ENCODE data around the gene ZNF12. TPM values are rescaled to one million over a fixed set of nuclear protein-coding genes. Genes with fewer than 3 reads are reported as not detected.

The ZNF12 gene
- total and polyA plus RNA-seq, 10 of the 15 experiments (the other 5 are each of a cell fraction or from before 2014, with no cell fraction given) = 6.7 to 38.1 (median 14.4) TPM

DNA sequence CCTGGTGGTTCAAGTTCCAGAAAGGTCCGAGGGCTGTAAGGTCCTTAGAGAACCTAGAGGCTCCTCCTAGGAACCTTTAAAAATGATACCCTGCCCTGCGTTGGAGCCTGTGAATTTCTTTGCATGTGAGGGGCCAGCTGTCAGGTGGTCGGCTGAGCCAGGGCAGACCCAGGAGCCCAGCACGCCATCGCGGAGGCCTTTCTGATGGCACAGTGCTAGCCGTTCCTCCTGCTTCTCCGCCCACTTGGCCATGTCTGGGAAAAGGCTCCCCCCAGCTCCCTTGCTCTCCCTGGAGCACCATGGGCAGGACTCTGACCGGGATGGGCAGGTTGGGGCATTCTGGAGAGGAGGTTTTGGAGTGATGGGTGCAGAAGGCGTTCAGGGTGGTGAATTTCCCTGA lies 62.0 kb downstream of the ZNF12 start:
- intact Hi-C loops (cut with micrococcal nuclease; ENCODE audit: unreplicated experiment) = no loop called here
- Histone ChIP-seq H3K27me3 (replicated peaks in 1 of 2; ENCODE audit: control insufficient read depth in 2 of 2, insufficient read depth in 2 of 2, low read length in 1 of 2) (no peaks in the 10 kb centered on the region), H3K27ac (ENCODE audit: control insufficient read depth, insufficient read depth) (no peak overlapping the region), H3K9ac (ENCODE audit: control insufficient read depth, insufficient read depth, low read length) (no peak overlapping the region), H3K4me1 (ENCODE audit: control insufficient read depth, insufficient read depth, low read length) (no peaks in the 10 kb centered on the region), H4K20me1 (ENCODE audit: control insufficient read depth, insufficient read depth) (no peaks in the 10 kb centered on the region), H3K4me3 (no peak overlapping the region), H3K79me2 (ENCODE audit: control insufficient read depth, insufficient read depth, low read length) (no peaks in the 10 kb centered on the region), H2AFZ (ENCODE audit: control insufficient read depth, low read depth, low read length) (no peak overlapping the region), H3K4me2 (ENCODE audit: control insufficient read depth, insufficient read depth) (no peak overlapping the region), H3K36me3 (ENCODE audit: control insufficient read depth in 2 of 2, insufficient read depth in 2 of 2, low read length in 1 of 2) (peaks cover 5 to 42% of the 10 kb centered on the region in 2 experiments), H3K9me3 (replicated peaks; ENCODE audit: control insufficient read depth, insufficient read depth, low read length) (no peaks in the 10 kb centered on the region; the same call in 2 of the 3 replicates)
- ChIA-PET RAD21 (ENCODE audit: unreplicated experiment) (no interaction called here), POLR2A (no interaction called here), SMC1A (ENCODE audit: uncharacterized antibody, unreplicated experiment) (no interaction called here), CTCF (no interaction called here)
- no peak for DNase-seq (ENCODE audit: low read depth, low spot score)
- in situ Hi-C loops (cut with MboI) = no loop called here
- no TSS peak for BruUV-seq (replicated peaks)
- 92% methylated on average over 9 of the region's 10 CpGs for WGBS (ENCODE audit: insufficient coverage, insufficient replicate concordance, low lambda C conversion rate, missing lambda C conversion rate)
- ATAC-seq = no peak
- no peak for FAIRE-seq
- no peak for TF ChIP-seq RB1 (IDR thresholded peaks at IDR 0.05; ENCODE audit: borderline replicate concordance)
- TF ChIP-seq RUNX3 (IDR thresholded peaks at IDR 0.05; ENCODE audit: low read length) = no peak
- TF ChIP-seq NR2C1 (IDR thresholded peaks at IDR 0.05) = no peak
- no peak for TF ChIP-seq ZBTB4 (CRISPR knock-in tag; IDR thresholded peaks at IDR 0.05)
- TF ChIP-seq MEF2B (IDR thresholded peaks at IDR 0.05; ENCODE audit: partially characterized antibody, poor library complexity, severe bottlenecking) = no peak
- TF ChIP-seq NFXL1 (IDR thresholded peaks at IDR 0.05; ENCODE audit: borderline replicate concordance) = no peak
- no peak for TF ChIP-seq ZNF217 (IDR thresholded peaks at IDR 0.05)
- TF ChIP-seq PAX8 (IDR thresholded peaks at IDR 0.05) = no peak
- no peak for TF ChIP-seq JUNB (IDR thresholded peaks at IDR 0.05)
- no peak for TF ChIP-seq MEF2A (IDR thresholded peaks at IDR 0.05; ENCODE audit: insufficient read depth, low read depth, low read length)
- no peak for TF ChIP-seq GABPA (IDR thresholded peaks at IDR 0.05; ENCODE audit: low read depth)
- TF ChIP-seq EZH2 (IDR thresholded peaks at IDR 0.05; ENCODE audit: borderline replicate concordance, control insufficient read depth, low read depth, low read length) = no peak
- TF ChIP-seq, protein P1, sequence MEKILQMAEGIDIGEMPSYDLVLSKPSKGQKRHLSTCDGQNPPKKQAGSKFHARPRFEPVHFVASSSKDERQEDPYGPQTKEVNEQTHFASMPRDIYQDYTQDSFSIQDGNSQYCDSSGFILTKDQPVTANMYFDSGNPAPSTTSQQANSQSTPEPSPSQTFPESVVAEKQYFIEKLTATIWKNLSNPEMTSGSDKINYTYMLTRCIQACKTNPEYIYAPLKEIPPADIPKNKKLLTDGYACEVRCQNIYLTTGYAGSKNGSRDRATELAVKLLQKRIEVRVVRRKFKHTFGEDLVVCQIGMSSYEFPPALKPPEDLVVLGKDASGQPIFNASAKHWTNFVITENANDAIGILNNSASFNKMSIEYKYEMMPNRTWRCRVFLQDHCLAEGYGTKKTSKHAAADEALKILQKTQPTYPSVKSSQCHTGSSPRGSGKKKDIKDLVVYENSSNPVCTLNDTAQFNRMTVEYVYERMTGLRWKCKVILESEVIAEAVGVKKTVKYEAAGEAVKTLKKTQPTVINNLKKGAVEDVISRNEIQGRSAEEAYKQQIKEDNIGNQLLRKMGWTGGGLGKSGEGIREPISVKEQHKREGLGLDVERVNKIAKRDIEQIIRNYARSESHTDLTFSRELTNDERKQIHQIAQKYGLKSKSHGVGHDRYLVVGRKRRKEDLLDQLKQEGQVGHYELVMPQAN (conservative IDR thresholded peaks at IDR 0.05) = no peak
- TF ChIP-seq, protein P2, sequence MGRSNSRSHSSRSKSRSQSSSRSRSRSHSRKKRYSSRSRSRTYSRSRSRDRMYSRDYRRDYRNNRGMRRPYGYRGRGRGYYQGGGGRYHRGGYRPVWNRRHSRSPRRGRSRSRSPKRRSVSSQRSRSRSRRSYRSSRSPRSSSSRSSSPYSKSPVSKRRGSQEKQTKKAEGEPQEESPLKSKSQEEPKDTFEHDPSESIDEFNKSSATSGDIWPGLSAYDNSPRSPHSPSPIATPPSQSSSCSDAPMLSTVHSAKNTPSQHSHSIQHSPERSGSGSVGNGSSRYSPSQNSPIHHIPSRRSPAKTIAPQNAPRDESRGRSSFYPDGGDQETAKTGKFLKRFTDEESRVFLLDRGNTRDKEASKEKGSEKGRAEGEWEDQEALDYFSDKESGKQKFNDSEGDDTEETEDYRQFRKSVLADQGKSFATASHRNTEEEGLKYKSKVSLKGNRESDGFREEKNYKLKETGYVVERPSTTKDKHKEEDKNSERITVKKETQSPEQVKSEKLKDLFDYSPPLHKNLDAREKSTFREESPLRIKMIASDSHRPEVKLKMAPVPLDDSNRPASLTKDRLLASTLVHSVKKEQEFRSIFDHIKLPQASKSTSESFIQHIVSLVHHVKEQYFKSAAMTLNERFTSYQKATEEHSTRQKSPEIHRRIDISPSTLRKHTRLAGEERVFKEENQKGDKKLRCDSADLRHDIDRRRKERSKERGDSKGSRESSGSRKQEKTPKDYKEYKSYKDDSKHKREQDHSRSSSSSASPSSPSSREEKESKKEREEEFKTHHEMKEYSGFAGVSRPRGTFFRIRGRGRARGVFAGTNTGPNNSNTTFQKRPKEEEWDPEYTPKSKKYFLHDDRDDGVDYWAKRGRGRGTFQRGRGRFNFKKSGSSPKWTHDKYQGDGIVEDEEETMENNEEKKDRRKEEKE (IDR thresholded peaks at IDR 0.05) = no peak
- no peak for TF ChIP-seq CBFB (IDR thresholded peaks at IDR 0.05; ENCODE audit: low read depth)
- TF ChIP-seq HDGF (IDR thresholded peaks at IDR 0.05) = no peak
- no peak for TF ChIP-seq KDM1A (IDR thresholded peaks at IDR 0.05; ENCODE audit: borderline replicate concordance)
- no peak for TF ChIP-seq EP300 (IDR thresholded peaks at IDR 0.05; ENCODE audit: borderline replicate concordance in 1 of 2, control insufficient read depth in 1 of 2, low read depth in 2 of 2, low read length in 2 of 2)
- TF ChIP-seq HCFC1 (IDR thresholded peaks at IDR 0.05; ENCODE audit: low read length) = no peak

Data from GM12878 (cell line).